Measurements from ENCODE around the gene HES4.
"Not testable (repeated sequence)": the region's sequence is repeated elsewhere in the genome, so short reads cannot be mapped to it uniquely, and the experiment has no call there.

HES4 gene

GRCh38 chr1:1000357-1001056 lies 610 bp upstream of the HES4 start:
- no peaks in the 10 kb centered on the region for H3K9me3 ChIP-seq (ENCODE audit: insufficient read depth, low read depth, low read length)
- H3K4me1 ChIP-seq (ENCODE audit: insufficient read depth, low read length) = peaks cover 7% of the 10 kb centered on the region; the same call in 1 of the 2 replicates
- H3K36me3 ChIP-seq (ENCODE audit: insufficient read depth, low read depth, low read length) = no peaks in the 10 kb centered on the region
- no peak overlapping the region for H3K27ac ChIP-seq (ENCODE audit: low read length)
- H3K27me3 ChIP-seq (ENCODE audit: insufficient read depth, low read length) = peaks cover 99% of the 10 kb centered on the region
- H3K4me3 ChIP-seq (ENCODE audit: low read length) = peak overlapping the region; percentile 61
- H3K9ac ChIP-seq (ENCODE audit: low read depth, low read length) = no peak overlapping the region

GRCh38 chr1:998995-999724 lies 737 bp downstream of the HES4 start:
- no peaks in the 10 kb centered on the region for H3K9me3 ChIP-seq (ENCODE audit: insufficient read depth, low read depth, low read length)
- H3K4me3 ChIP-seq (ENCODE audit: low read length) = no peak overlapping the region; the same call in 1 of the 2 replicates
- H3K36me3 ChIP-seq (ENCODE audit: insufficient read depth, low read depth, low read length) = no peaks in the 10 kb centered on the region
- H3K9ac ChIP-seq (ENCODE audit: low read depth, low read length) = no peak overlapping the region
- no peak overlapping the region for H3K27ac ChIP-seq (ENCODE audit: low read length)
- peaks cover 99% of the 10 kb centered on the region for H3K27me3 ChIP-seq (ENCODE audit: insufficient read depth, low read length)
- H3K4me1 ChIP-seq (ENCODE audit: insufficient read depth, low read length) = no peaks in the 10 kb centered on the region

GRCh38 chr1:998745-998994 lies 1.2 kb downstream of the HES4 start:
- Histone ChIP-seq H3K4me3 (ENCODE audit: low read length) (no peak overlapping the region; the same call in 1 of the 2 replicates), H3K27me3 (ENCODE audit: insufficient read depth, low read length) (peaks cover 98% of the 10 kb centered on the region), H3K27ac (ENCODE audit: low read length) (no peak overlapping the region), H3K9ac (ENCODE audit: low read depth, low read length) (no peak overlapping the region), H3K9me3 (ENCODE audit: insufficient read depth, low read depth, low read length) (no peaks in the 10 kb centered on the region), H3K36me3 (ENCODE audit: insufficient read depth, low read depth, low read length) (no peaks in the 10 kb centered on the region), H3K4me1 (ENCODE audit: insufficient read depth, low read length) (no peaks in the 10 kb centered on the region)

- no peak overlapping the region for H3K9ac ChIP-seq (ENCODE audit: low read depth, low read length)
These were observed 1.7 kb downstream of the HES4 start for GRCh38 chr1:997993-998744.

GRCh38 chr1:997713-997992 lies 2.2 kb downstream of the HES4 start:
- no peak overlapping the region for H3K27ac ChIP-seq (ENCODE audit: low read length)
- no peak overlapping the region for H3K9ac ChIP-seq (ENCODE audit: low read depth, low read length)
- H3K36me3 ChIP-seq (ENCODE audit: insufficient read depth, low read depth, low read length) = no peaks in the 10 kb centered on the region
- peaks cover 98% of the 10 kb centered on the region for H3K27me3 ChIP-seq (ENCODE audit: insufficient read depth, low read length)
- no peak overlapping the region for H3K4me3 ChIP-seq (ENCODE audit: low read length)
- no peaks in the 10 kb centered on the region for H3K9me3 ChIP-seq (ENCODE audit: insufficient read depth, low read depth, low read length)
- H3K4me1 ChIP-seq (ENCODE audit: insufficient read depth, low read length) = no peaks in the 10 kb centered on the region

More at GRCh38 chr1:997993-998744, 1.7 kb downstream of the HES4 start:
- H3K27ac ChIP-seq (ENCODE audit: low read length) = no peak overlapping the region
- peaks cover 98% of the 10 kb centered on the region for H3K27me3 ChIP-seq (ENCODE audit: insufficient read depth, low read length)
- no peaks in the 10 kb centered on the region for H3K9me3 ChIP-seq (ENCODE audit: insufficient read depth, low read depth, low read length)
- H3K4me1 ChIP-seq (ENCODE audit: insufficient read depth, low read length) = no peaks in the 10 kb centered on the region
- H3K4me3 ChIP-seq (ENCODE audit: low read length) = no peak overlapping the region
- H3K36me3 ChIP-seq (ENCODE audit: insufficient read depth, low read depth, low read length) = no peaks in the 10 kb centered on the region

GRCh38 chr1:996851-997712 lies 2.8 kb downstream of the HES4 start:
- Histone ChIP-seq H3K9ac (ENCODE audit: low read depth, low read length) (no peak overlapping the region), H3K9me3 (ENCODE audit: insufficient read depth, low read depth, low read length) (no peaks in the 10 kb centered on the region), H3K4me1 (ENCODE audit: insufficient read depth, low read length) (no peaks in the 10 kb centered on the region), H3K36me3 (ENCODE audit: insufficient read depth, low read depth, low read length) (no peaks in the 10 kb centered on the region), H3K4me3 (ENCODE audit: low read length) (no peak overlapping the region), H3K27me3 (ENCODE audit: insufficient read depth, low read length) (peaks cover 96% of the 10 kb centered on the region), H3K27ac (ENCODE audit: low read length) (no peak overlapping the region)

GRCh38 chr1:995665-996633 lies 3.9 kb downstream of the HES4 start:
- no peaks in the 10 kb centered on the region for H3K4me1 ChIP-seq (ENCODE audit: insufficient read depth, low read length)
- H3K27ac ChIP-seq (ENCODE audit: low read length) = no peak overlapping the region
- no peaks in the 10 kb centered on the region for H3K9me3 ChIP-seq (ENCODE audit: insufficient read depth, low read depth, low read length)
- H3K36me3 ChIP-seq (ENCODE audit: insufficient read depth, low read depth, low read length) = no peaks in the 10 kb centered on the region
- no peak overlapping the region for H3K4me3 ChIP-seq (ENCODE audit: low read length)
- peaks cover 94% of the 10 kb centered on the region for H3K27me3 ChIP-seq (ENCODE audit: insufficient read depth, low read length)
- no peak overlapping the region for H3K9ac ChIP-seq (ENCODE audit: low read depth, low read length)

- peaks cover 91% of the 10 kb centered on the region for H3K27me3 ChIP-seq (ENCODE audit: insufficient read depth, low read length)
- not testable (repeated sequence) for H3K4me1 ChIP-seq (ENCODE audit: insufficient read depth, low read length); H3K27ac ChIP-seq (ENCODE audit: low read length); H3K4me3 ChIP-seq (ENCODE audit: low read length); H3K9me3 ChIP-seq (ENCODE audit: insufficient read depth, low read depth, low read length); H3K36me3 ChIP-seq (ENCODE audit: insufficient read depth, low read depth, low read length); H3K9ac ChIP-seq (ENCODE audit: low read depth, low read length)
These were observed 5.4 kb downstream of the HES4 start for GRCh38 chr1:994546-994945.

- H3K27me3 ChIP-seq (ENCODE audit: insufficient read depth, low read length) = peaks cover 91% of the 10 kb centered on the region
- no peaks in the 10 kb centered on the region for H3K9me3 ChIP-seq (ENCODE audit: insufficient read depth, low read depth, low read length)
- H3K27ac ChIP-seq (ENCODE audit: low read length) = no peak overlapping the region
- no peak overlapping the region for H3K9ac ChIP-seq (ENCODE audit: low read depth, low read length)
- H3K36me3 ChIP-seq (ENCODE audit: insufficient read depth, low read depth, low read length) = no peaks in the 10 kb centered on the region
- H3K4me1 ChIP-seq (ENCODE audit: insufficient read depth, low read length) = no peaks in the 10 kb centered on the region
- no peak overlapping the region for H3K4me3 ChIP-seq (ENCODE audit: low read length)
These were observed 6.4 kb downstream of the HES4 start for GRCh38 chr1:993379-993995.

- peaks cover 86% of the 10 kb centered on the region for H3K27me3 ChIP-seq (ENCODE audit: insufficient read depth, low read length)
- no peak overlapping the region for H3K27ac ChIP-seq (ENCODE audit: low read length)
- no peak overlapping the region for H3K4me3 ChIP-seq (ENCODE audit: low read length)
- H3K9me3 ChIP-seq (ENCODE audit: insufficient read depth, low read depth, low read length) = no peaks in the 10 kb centered on the region
- H3K9ac ChIP-seq (ENCODE audit: low read depth, low read length) = no peak overlapping the region
- no peaks in the 10 kb centered on the region for H3K36me3 ChIP-seq (ENCODE audit: insufficient read depth, low read depth, low read length)
- no peaks in the 10 kb centered on the region for H3K4me1 ChIP-seq (ENCODE audit: insufficient read depth, low read length)
These were observed 7.5 kb downstream of the HES4 start for GRCh38 chr1:992362-992761.

All from iPS-20b (cell line).